SK-N-SH (cell line): ENCODE data around the gene GNAI3. TPM values are rescaled to one million over a fixed set of nuclear protein-coding genes. Genes with fewer than 3 reads are reported as not detected.

ENCODE experiments used
- CTCF ChIA-PET: fragments of 300-600, 350-600 bp; formaldehyde crosslinking; extraction: SDS; loops from one replicate; lab custom pipeline; 2021; lab: Yijun Ruan, JAX
- POLR2A ChIA-PET: fragments of 350-600 bp; sonication (Branson Sonifier 250); formaldehyde crosslinking; extraction: SDS; loops from one replicate; lab custom pipeline; 2020; ENCODE audit warnings: antibody characterized with exemption, inconsistent platforms; lab: Yijun Ruan, JAX
- DNase-seq: peaks from one replicate; pipeline ENCODE4 v3.0.0; 2012
- H2AFZ ChIP-seq: fragments of 200-600 bp; sonication (generic); 2 replicates; pipeline ENCODE4 v1.8.1; 2016; ENCODE audit warnings: antibody characterized with exemption, mild to moderate bottlenecking, low read depth
- H3F3A ChIP-seq: fragments of 200-600 bp; sonication (generic); replicated peaks from 2 replicates; pipeline ENCODE3; 2016; ENCODE audit warnings: antibody characterized with exemption, mild to moderate bottlenecking; ENCODE audit not compliant: insufficient read depth
- H3K27ac ChIP-seq, 2 experiments: fragments of 200-500 bp in 1 of 2; fragments of 200-600 bp in 1 of 2; sonication (Bioruptor generic) in 1 of 2; sonication (generic), shearing (Covaris generic) in 1 of 2; 2 replicates each; pipeline versions ENCODE4 v1.5.1 to v1.6.1; 2014 to 2016; ENCODE audit warnings: low read depth in 2 of 2, inconsistent platforms in 1 of 2, low read length in 1 of 2, mild to moderate bottlenecking in 1 of 2, mixed read lengths in 1 of 2
- H3K27me3 ChIP-seq: fragments of 200-600 bp; sonication (generic), shearing (Covaris generic); 2 replicates; pipeline ENCODE4 v1.6.1; 2016; ENCODE audit warnings: mixed run types; ENCODE audit not compliant: insufficient read depth
- H3K36me3 ChIP-seq, 2 experiments: fragments of 200-500 bp in 1 of 2; fragments of 200-600 bp in 1 of 2; sonication (Bioruptor generic) in 1 of 2; sonication (generic) in 1 of 2; replicated peaks in 1 of 2; 2 replicates each; pipeline versions ENCODE3 to v1.5.1; 2014 to 2016; ENCODE audit warnings: low read length in 1 of 2, mild to moderate bottlenecking in 1 of 2; ENCODE audit not compliant: insufficient read depth in 2 of 2, control insufficient read depth in 1 of 2
- H3K4me1 ChIP-seq, 2 experiments: fragments of 200-500 bp in 1 of 2; fragments of 200-600 bp in 1 of 2; sonication (Bioruptor generic) in 1 of 2; sonication (generic), shearing (Covaris generic) in 1 of 2; 2 replicates each; pipeline versions ENCODE4 v1.5.1 to v1.6.1; 2014 to 2016; ENCODE audit warnings: low read depth in 1 of 2, low read length in 1 of 2, mixed run types in 1 of 2; ENCODE audit not compliant: insufficient read depth in 2 of 2, control insufficient read depth in 1 of 2
- H3K4me2 ChIP-seq: fragments of 200-600 bp; sonication (generic), shearing (Covaris generic); 2 replicates; pipeline ENCODE4 v1.6.1; 2017; ENCODE audit warnings: mixed run types
- H3K4me3 ChIP-seq, 2 experiments: fragments of 200-500 bp in 1 of 2; fragments of 200-600 bp in 1 of 2; sonication (Bioruptor generic) in 1 of 2; sonication (generic), shearing (Covaris generic) in 1 of 2; 2 replicates each; pipeline versions ENCODE4 v1.5.1 to v1.8.1; 2014 to 2016; ENCODE audit warnings: low read depth in 2 of 2, inconsistent platforms in 1 of 2, low read length in 1 of 2, mild to moderate bottlenecking in 1 of 2, mixed read lengths in 1 of 2, moderate library complexity in 1 of 2
- H3K79me2 ChIP-seq: fragments of 200-600 bp; sonication (generic); 2 replicates; pipeline ENCODE4 v1.8.1; 2017; ENCODE audit warnings: mild to moderate bottlenecking; ENCODE audit not compliant: insufficient read depth
- H3K9ac ChIP-seq: fragments of 200-600 bp; sonication (generic); 2 replicates; pipeline ENCODE4 v1.6.1; 2017; ENCODE audit warnings: mixed run types
- H3K9me2 ChIP-seq: fragments of 200-600 bp; sonication (generic); 2 replicates; pipeline ENCODE4 v1.6.1; 2017; ENCODE audit warnings: mixed run types
- H3K9me3 ChIP-seq: fragments of 200-600 bp; sonication (generic); 2 replicates; pipeline ENCODE4 v1.6.1; 2017; ENCODE audit warnings: mixed run types, mild to moderate bottlenecking, moderate library complexity
- H4K20me1 ChIP-seq: fragments of 200-600 bp; sonication (generic); 2 replicates; pipeline ENCODE4 v1.6.1; 2017; ENCODE audit warnings: mild to moderate bottlenecking, mixed run types; ENCODE audit not compliant: insufficient read depth
- CTCF ChIP-seq: fragments of 200-600 bp; sonication (generic); IDR thresholded peaks from 2 replicates; pipeline ENCODE4 v1.6.1; 2017; ENCODE audit warnings: antibody characterized with exemption, mild to moderate bottlenecking, moderate library complexity
- ELF1 ChIP-seq: IDR thresholded peaks from 2 replicates; pipeline ENCODE4 v1.4.0; 2012
- FOSL2 ChIP-seq: IDR thresholded peaks from 2 replicates; pipeline ENCODE4 v1.4.0; 2012; ENCODE audit warnings: low read depth, mild to moderate bottlenecking, moderate library complexity, borderline replicate concordance
- FOXM1 ChIP-seq: IDR thresholded peaks from 2 replicates; pipeline ENCODE4 v1.4.0; 2012; ENCODE audit warnings: low read depth, mild to moderate bottlenecking
- GABPA ChIP-seq: IDR thresholded peaks from 2 replicates; pipeline ENCODE4 v1.4.0; 2012; ENCODE audit warnings: low read depth, mild to moderate bottlenecking
- GATA2 ChIP-seq: sonication (generic); formaldehyde crosslinking; IDR thresholded peaks from 2 replicates; pipeline ENCODE4 v1.5.0; 2020; ENCODE audit warnings: mild to moderate bottlenecking, missing genetic modification reagents
- MEF2A ChIP-seq: IDR thresholded peaks from 2 replicates; pipeline ENCODE4 v1.4.0; 2012; ENCODE audit warnings: low read depth, borderline replicate concordance
- MXI1 ChIP-seq: IDR thresholded peaks from 2 replicates; pipeline ENCODE4 v1.6.1; 2012; ENCODE audit warnings: mild to moderate bottlenecking, low read depth, low read length, improper control_type of control experiment
- RXRA ChIP-seq: IDR thresholded peaks from 2 replicates; pipeline ENCODE4 v1.4.0; 2012; ENCODE audit warnings: low read depth, mild to moderate bottlenecking, borderline replicate concordance
- TCF12 ChIP-seq: IDR thresholded peaks from 2 replicates; pipeline ENCODE4 v1.4.0; 2012
- YY1 ChIP-seq: IDR thresholded peaks from 2 replicates; pipeline ENCODE4 v1.4.0; 2012; ENCODE audit warnings: low read depth, mild to moderate bottlenecking
- ZBTB33 ChIP-seq: IDR thresholded peaks from 2 replicates; pipeline ENCODE4 v1.4.0; 2012; ENCODE audit warnings: low read depth, borderline replicate concordance
- WGBS: methylation state at CpG from one replicate; pipeline ENCODE4 v1.1.6; 2017; ENCODE audit warnings: low lambda C conversion rate; 5-methylcytosine and 5-hydroxymethylcytosine counted together
- polyA plus RNA-seq, 3 experiments: library from polyadenylated mRNA; depleted of rRNA; stranded (reverse); fragments of >200 nt; gene quantifications; 2 replicates each; pipeline ENCODE4 v1.2.3, GENCODE V29; 2012
- TF ChIP-seq, protein P1 (sequence below): fragments of 150-350 bp; IDR thresholded peaks from 2 replicates; pipeline ENCODE4 v1.6.1; 2017; ENCODE audit warnings: antibody characterized with exemption, low read length, low read depth, borderline replicate concordance
- TF ChIP-seq, protein P2 (sequence below): IDR thresholded peaks from 2 replicates; pipeline ENCODE4 v1.4.0; 2012; ENCODE audit warnings: low read depth
- TF ChIP-seq, protein P3 (sequence below): IDR thresholded peaks from 2 replicates; pipeline ENCODE4; 2012

The GNAI3 gene
- polyA plus RNA-seq, 1 of the 3 experiments (the other 2 are of a cell fraction) = 4.0 TPM

- Histone ChIP-seq H3F3A (no peaks in the 10 kb centered on the region), H3K36me3 (peaks cover 44 to 58% of the 10 kb centered on the region in 2 experiments), H3K27ac (no peak overlapping the region), H3K9me3 (no peaks in the 10 kb centered on the region), H3K4me3 (no peak overlapping the region), H2AFZ (no peak overlapping the region), H3K4me2 (no peak overlapping the region), H4K20me1 (no peaks in the 10 kb centered on the region), H3K27me3 (no peaks in the 10 kb centered on the region), H3K9ac (no peak overlapping the region), H3K9me2 (no peaks in the 10 kb centered on the region), H3K79me2 (peaks cover 16% of the 10 kb centered on the region; the same call in 1 of the 2 replicates), H3K4me1 (peaks cover 0 to 11% of the 10 kb centered on the region in 2 experiments; a peak in 1 of 4 replicates)
- DNase-seq = peak; percentile 6
- ChIA-PET POLR2A (no interaction called here), CTCF (interaction anchor here (1.0 to 2.2 kb wide), 5 partner anchors 13 to 51 kb away, joined by 3 to 6 read pairs (median 4); no protein-coding TSS in a partner anchor)
- WGBS = 91% methylated on average over 3 of the region's 5 CpGs
- TF ChIP-seq CTCF = 0 out of 2 replicates have a peak, but pooled peaks have one; percentile 18
- TF ChIP-seq, protein P1, sequence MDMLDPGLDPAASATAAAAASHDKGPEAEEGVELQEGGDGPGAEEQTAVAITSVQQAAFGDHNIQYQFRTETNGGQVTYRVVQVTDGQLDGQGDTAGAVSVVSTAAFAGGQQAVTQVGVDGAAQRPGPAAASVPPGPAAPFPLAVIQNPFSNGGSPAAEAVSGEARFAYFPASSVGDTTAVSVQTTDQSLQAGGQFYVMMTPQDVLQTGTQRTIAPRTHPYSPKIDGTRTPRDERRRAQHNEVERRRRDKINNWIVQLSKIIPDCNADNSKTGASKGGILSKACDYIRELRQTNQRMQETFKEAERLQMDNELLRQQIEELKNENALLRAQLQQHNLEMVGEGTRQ = no peak
Measured at GRCh38 chr1:109598655-109599054, 50.2 kb downstream of the GNAI3 start.

- Histone ChIP-seq H3F3A (no peaks in the 10 kb centered on the region), H3K36me3 (peaks cover 21 to 46% of the 10 kb centered on the region in 2 experiments)
- TF ChIP-seq TCF12 (no peak), YY1 (no peak)
- TF ChIP-seq, protein P2, sequence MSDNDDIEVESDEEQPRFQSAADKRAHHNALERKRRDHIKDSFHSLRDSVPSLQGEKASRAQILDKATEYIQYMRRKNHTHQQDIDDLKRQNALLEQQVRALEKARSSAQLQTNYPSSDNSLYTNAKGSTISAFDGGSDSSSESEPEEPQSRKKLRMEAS = no peak
- TF ChIP-seq, all 33 proteins: peak for 0
- no peaks in the 10 kb centered on the region for H3K9me2 ChIP-seq
- H3K27ac ChIP-seq = no peak overlapping the region
- WGBS = 97% methylated on average over 3 of the region's 3 CpGs
- no peak for DNase-seq
- H3K9ac ChIP-seq = no peak overlapping the region
- H3K4me3 ChIP-seq = no peak overlapping the region
- H3K27me3 ChIP-seq = no peaks in the 10 kb centered on the region
- H4K20me1 ChIP-seq = no peaks in the 10 kb centered on the region
- H3K9me3 ChIP-seq = no peaks in the 10 kb centered on the region
- H3K4me1 ChIP-seq = no peaks in the 10 kb centered on the region
- CTCF ChIA-PET = interaction anchor here (0.6 to 1.1 kb wide), 2 partner anchors 16 to 70 kb away, joined by 3 read pairs; partner anchors contain the start of genes AMPD2 and GNAT2
- no peak overlapping the region for H2AFZ ChIP-seq
- POLR2A ChIA-PET = no interaction called here
- H3K79me2 ChIP-seq = no peaks in the 10 kb centered on the region
- H3K4me2 ChIP-seq = no peak overlapping the region
Measured at GRCh38 chr1:109603229-109603628, 54.8 kb downstream of the GNAI3 start.

DNA sequence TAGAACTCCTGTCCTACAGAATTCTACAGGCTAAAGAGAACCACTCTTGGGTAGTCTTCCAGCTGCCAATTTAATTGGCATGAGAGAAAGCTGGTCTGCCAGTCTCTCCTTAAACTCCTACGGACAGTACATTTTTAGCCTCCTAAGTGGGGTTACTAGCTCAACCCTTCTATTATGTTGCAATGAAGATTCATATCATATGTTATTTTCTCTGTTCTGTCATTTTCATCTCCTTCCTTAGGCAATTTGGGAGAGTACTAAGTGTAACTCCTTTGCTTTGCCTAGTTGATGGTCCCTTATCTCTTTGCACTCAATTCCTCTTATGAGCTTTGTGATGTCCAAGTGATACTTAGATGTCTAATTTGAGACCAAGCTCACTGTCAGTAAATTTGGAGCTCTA, 57.0 kb downstream of the GNAI3 start:
- H2AFZ ChIP-seq = no peak overlapping the region
- no peaks in the 10 kb centered on the region for H3K9me2 ChIP-seq
- H3K4me1 ChIP-seq = no peaks in the 10 kb centered on the region
- 95% methylated on average over 1 of the region's 1 CpG for WGBS
- no peaks in the 10 kb centered on the region for H3K79me2 ChIP-seq
- H3F3A ChIP-seq = peaks cover 5% of the 10 kb centered on the region
- no peak overlapping the region for H3K4me3 ChIP-seq
- H3K9me3 ChIP-seq = no peaks in the 10 kb centered on the region
- ChIA-PET POLR2A (interaction anchor here (1.2 kb wide), 1 partner anchor 15 kb away, joined by 3 read pairs; the partner anchor contains the start of genes AMPD2 and GNAT2), CTCF (interaction anchor here (1.1 to 2.0 kb wide), 5 partner anchors 14 to 73 kb away, joined by 3 to 8 read pairs (median 4); no protein-coding TSS in a partner anchor)
- no peak overlapping the region for H3K27ac ChIP-seq
- H3K27me3 ChIP-seq = no peaks in the 10 kb centered on the region
- peaks cover 7 to 33% of the 10 kb centered on the region in 2 experiments for H3K36me3 ChIP-seq
- H3K9ac ChIP-seq = no peak overlapping the region
- DNase-seq = no peak
- H3K4me2 ChIP-seq = no peak overlapping the region
- H4K20me1 ChIP-seq = no peaks in the 10 kb centered on the region
- no peak for TF ChIP-seq RXRA
- no peak for TF ChIP-seq MXI1
- no peak for TF ChIP-seq GATA2 (CRISPR knock-in tag)
- TF ChIP-seq ZBTB33 = no peak
- TF ChIP-seq MEF2A = no peak
- TF ChIP-seq, protein P3, sequence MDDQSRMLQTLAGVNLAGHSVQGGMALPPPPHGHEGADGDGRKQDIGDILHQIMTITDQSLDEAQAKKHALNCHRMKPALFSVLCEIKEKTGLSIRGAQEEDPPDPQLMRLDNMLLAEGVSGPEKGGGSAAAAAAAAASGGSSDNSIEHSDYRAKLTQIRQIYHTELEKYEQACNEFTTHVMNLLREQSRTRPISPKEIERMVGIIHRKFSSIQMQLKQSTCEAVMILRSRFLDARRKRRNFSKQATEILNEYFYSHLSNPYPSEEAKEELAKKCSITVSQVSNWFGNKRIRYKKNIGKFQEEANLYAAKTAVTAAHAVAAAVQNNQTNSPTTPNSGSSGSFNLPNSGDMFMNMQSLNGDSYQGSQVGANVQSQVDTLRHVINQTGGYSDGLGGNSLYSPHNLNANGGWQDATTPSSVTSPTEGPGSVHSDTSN = no peak
- no peak for TF ChIP-seq FOXM1
- TF ChIP-seq GABPA = no peak
- TF ChIP-seq, protein P2 = no peak
- TF ChIP-seq FOSL2 = no peak
- no peak for TF ChIP-seq ELF1
